OCI-LY3 (cell line): Measurements from ENCODE around the gene GINS2.

Experiments
- H2AFZ ChIP-seq: fragments of 200-600, 300-600 bp; shearing (Covaris generic); 2 replicates; pipeline ENCODE4 v1.6.0; 2014; ENCODE audit warnings: antibody characterized with exemption, low read depth, low read length
- H3K27ac ChIP-seq: fragments of 200-600, 300-600 bp; sonication (generic); 2 replicates; pipeline ENCODE4 v1.5.1; 2014; ENCODE audit warnings: mild to moderate bottlenecking, low read length, moderate library complexity, mixed read lengths
- H3K27me3 ChIP-seq: fragments of 200-600, 300-600 bp; sonication (generic); 2 replicates; pipeline ENCODE4 v1.6.1; 2014; ENCODE audit warnings: low read depth, low read length, mixed read lengths
- H3K36me3 ChIP-seq: fragments of 200-600, 300-600 bp; sonication (generic); replicated peaks from 2 replicates; pipeline ENCODE3; 2014; ENCODE audit warnings: low read depth, low read length, mixed read lengths
- H3K4me1 ChIP-seq: fragments of 300-600, 200-600 bp; sonication (generic); 2 replicates; pipeline ENCODE4 v1.6.1; 2014; ENCODE audit warnings: low read length, mixed read lengths
- H3K4me2 ChIP-seq: fragments of 200-600, 300-600 bp; sonication (generic); 2 replicates; pipeline ENCODE4 v1.6.1; 2014; ENCODE audit warnings: low read length, mixed read lengths
- H3K4me3 ChIP-seq: fragments of 300-600, 200-600 bp; sonication (generic); 2 replicates; pipeline ENCODE4 v1.5.1; 2014; ENCODE audit warnings: antibody characterized with exemption, mild to moderate bottlenecking, low read length, moderate library complexity
- H3K79me2 ChIP-seq: fragments of 300-600, 200-600 bp; shearing (Covaris generic); 2 replicates; pipeline ENCODE4 v1.6.1; 2014; ENCODE audit warnings: mild to moderate bottlenecking, low read length, mixed read lengths
- H3K9ac ChIP-seq: fragments of 300-600, 200-600 bp; shearing (Covaris generic); 2 replicates; pipeline ENCODE4 v1.6.0; 2014; ENCODE audit warnings: mild to moderate bottlenecking, low read length, moderate library complexity
- H3K9me3 ChIP-seq: fragments of 200-600, 300-600 bp; shearing (Covaris generic); 2 replicates; pipeline ENCODE4 v1.6.1; 2014; ENCODE audit warnings: low read length, mixed read lengths; ENCODE audit not compliant: insufficient read depth
- H4K20me1 ChIP-seq: fragments of 200-600, 300-600 bp; sonication (generic); 2 replicates; pipeline ENCODE4 v1.6.1; 2016; ENCODE audit warnings: low read length, mixed read lengths; ENCODE audit not compliant: insufficient read depth
- EZH2phosphoT487 ChIP-seq: fragments of 200-600 bp; shearing (Covaris generic); IDR thresholded peaks from 2 replicates; pipeline ENCODE4 v1.6.1; 2018; ENCODE audit warnings: antibody characterized with exemption, mixed run types, low read depth
- TF ChIP-seq, protein P1 (sequence below): fragments of 200-600, 300-600 bp; sonication (generic); IDR thresholded peaks from 2 replicates; pipeline ENCODE4 v1.5.1; 2014; ENCODE audit warnings: antibody characterized with exemption, low read length, low read depth

GINS2 gene

DNA sequence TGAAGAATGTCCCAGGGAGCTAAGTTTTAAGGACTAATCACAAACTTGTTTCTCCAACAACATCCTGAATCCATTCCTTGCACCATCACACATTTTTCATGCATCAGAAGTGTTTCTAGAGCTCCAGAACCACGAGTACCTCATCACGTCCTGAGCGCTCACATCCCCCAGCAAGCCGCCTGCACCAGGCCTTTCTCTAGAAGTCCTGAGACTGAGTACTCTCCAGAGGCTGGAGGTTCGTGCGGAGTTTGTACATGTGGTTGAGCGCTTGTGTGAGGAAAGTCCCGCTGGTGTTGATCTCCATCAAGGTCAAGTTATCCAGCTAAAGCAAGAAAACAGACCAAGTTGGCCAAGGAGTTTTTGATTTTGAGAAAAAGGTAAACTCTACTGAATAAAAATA is 10.7 kb downstream of the GINS2 start:
- Histone ChIP-seq H3K9me3 (no peaks in the 10 kb centered on the region), H3K9ac (no peak overlapping the region), H4K20me1 (peaks cover 14% of the 10 kb centered on the region)

DNA sequence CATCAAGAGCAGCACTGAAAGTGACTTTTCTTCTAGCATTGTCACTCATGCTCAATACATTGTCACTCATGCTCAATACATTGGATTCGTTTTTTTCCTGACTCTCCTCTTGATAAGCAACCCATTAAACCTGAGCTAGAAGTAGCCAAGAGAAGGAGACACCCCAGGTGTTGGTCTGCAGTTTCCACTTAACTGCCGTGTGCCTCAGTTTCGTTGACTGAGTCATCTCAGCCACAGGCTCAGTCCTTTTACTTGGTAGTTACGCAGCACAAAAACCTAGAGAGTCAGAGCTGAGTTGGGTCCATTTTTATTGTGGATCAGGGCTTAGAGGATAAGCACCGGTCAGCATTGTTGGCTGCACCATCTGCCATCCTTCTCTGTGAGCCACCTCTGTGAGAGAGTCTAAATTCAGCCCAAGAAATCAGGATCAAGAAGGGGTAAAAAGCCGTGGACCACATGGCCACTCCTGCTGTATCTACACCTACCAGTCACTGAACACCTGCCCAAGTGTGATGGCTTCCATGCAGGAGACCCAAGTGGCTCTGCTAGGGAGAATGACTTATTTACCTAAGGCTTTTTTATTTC is 11.3 kb downstream of the GINS2 start:
- H2AFZ ChIP-seq = no peak overlapping the region
- no peak overlapping the region for H3K4me3 ChIP-seq
- peaks cover 51% of the 10 kb centered on the region for H3K36me3 ChIP-seq
- no peaks in the 10 kb centered on the region for H3K27me3 ChIP-seq
- H3K4me2 ChIP-seq = no peak overlapping the region
- H3K79me2 ChIP-seq = no peaks in the 10 kb centered on the region
- TF ChIP-seq EZH2phosphoT487 = no peak
- TF ChIP-seq, protein P1, sequence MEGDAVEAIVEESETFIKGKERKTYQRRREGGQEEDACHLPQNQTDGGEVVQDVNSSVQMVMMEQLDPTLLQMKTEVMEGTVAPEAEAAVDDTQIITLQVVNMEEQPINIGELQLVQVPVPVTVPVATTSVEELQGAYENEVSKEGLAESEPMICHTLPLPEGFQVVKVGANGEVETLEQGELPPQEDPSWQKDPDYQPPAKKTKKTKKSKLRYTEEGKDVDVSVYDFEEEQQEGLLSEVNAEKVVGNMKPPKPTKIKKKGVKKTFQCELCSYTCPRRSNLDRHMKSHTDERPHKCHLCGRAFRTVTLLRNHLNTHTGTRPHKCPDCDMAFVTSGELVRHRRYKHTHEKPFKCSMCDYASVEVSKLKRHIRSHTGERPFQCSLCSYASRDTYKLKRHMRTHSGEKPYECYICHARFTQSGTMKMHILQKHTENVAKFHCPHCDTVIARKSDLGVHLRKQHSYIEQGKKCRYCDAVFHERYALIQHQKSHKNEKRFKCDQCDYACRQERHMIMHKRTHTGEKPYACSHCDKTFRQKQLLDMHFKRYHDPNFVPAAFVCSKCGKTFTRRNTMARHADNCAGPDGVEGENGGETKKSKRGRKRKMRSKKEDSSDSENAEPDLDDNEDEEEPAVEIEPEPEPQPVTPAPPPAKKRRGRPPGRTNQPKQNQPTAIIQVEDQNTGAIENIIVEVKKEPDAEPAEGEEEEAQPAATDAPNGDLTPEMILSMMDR = no peak
- peaks cover 7% of the 10 kb centered on the region; the same call in 1 of the 2 replicates for H3K4me1 ChIP-seq
- H3K27ac ChIP-seq = no peak overlapping the region
- H4K20me1 ChIP-seq = peaks cover 9% of the 10 kb centered on the region
- no peaks in the 10 kb centered on the region for H3K9me3 ChIP-seq
- H3K9ac ChIP-seq = no peak overlapping the region

More for the DNA sequence above, 10.7 kb downstream of the GINS2 start:
- H3K27me3 ChIP-seq = no peaks in the 10 kb centered on the region
- H3K27ac ChIP-seq = no peak overlapping the region
- no peak for TF ChIP-seq EZH2phosphoT487
- TF ChIP-seq, protein P1 = no peak
- no peak overlapping the region for H3K4me3 ChIP-seq
- H2AFZ ChIP-seq = no peak overlapping the region
- 0 out of 2 replicates have a peak, but pooled peaks cover under 1% of the 10 kb centered on the region for H3K79me2 ChIP-seq
- H3K4me1 ChIP-seq = peaks cover 7% of the 10 kb centered on the region; the same call in 1 of the 2 replicates
- peaks cover 48% of the 10 kb centered on the region for H3K36me3 ChIP-seq
- H3K4me2 ChIP-seq = no peak overlapping the region

DNA sequence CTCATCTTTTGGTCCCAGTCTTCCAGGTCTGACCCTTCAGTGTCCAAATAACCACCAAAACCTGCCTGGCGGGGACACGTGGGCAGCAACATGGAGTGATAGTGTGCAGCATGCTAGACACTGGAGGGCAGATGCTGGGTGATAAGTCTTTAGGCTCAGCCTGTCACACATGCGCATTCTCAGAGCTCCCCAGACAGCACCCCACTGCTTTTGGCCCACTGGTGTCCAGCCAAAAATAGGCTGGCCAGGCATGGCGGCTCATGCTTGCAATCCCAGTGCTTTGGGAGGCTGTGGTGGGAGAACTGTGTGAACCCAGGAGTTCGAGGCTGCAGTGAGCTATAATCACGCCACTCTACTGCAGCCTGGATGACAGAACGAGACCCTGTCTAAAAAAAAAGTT is 12.3 kb downstream of the GINS2 start:
- Histone ChIP-seq H3K9ac (no peak overlapping the region), H3K79me2 (no peaks in the 10 kb centered on the region), H4K20me1 (0 out of 2 replicates have a peak, but pooled peaks cover 4% of the 10 kb centered on the region), H3K27me3 (no peaks in the 10 kb centered on the region), H2AFZ (no peak overlapping the region), H3K9me3 (no peaks in the 10 kb centered on the region), H3K4me1 (peaks cover 7% of the 10 kb centered on the region; the same call in 1 of the 2 replicates), H3K27ac (no peak overlapping the region), H3K36me3 (peaks cover 52% of the 10 kb centered on the region), H3K4me3 (no peak overlapping the region), H3K4me2 (no peak overlapping the region)
- TF ChIP-seq, protein P1 = no peak
- no peak for TF ChIP-seq EZH2phosphoT487

DNA sequence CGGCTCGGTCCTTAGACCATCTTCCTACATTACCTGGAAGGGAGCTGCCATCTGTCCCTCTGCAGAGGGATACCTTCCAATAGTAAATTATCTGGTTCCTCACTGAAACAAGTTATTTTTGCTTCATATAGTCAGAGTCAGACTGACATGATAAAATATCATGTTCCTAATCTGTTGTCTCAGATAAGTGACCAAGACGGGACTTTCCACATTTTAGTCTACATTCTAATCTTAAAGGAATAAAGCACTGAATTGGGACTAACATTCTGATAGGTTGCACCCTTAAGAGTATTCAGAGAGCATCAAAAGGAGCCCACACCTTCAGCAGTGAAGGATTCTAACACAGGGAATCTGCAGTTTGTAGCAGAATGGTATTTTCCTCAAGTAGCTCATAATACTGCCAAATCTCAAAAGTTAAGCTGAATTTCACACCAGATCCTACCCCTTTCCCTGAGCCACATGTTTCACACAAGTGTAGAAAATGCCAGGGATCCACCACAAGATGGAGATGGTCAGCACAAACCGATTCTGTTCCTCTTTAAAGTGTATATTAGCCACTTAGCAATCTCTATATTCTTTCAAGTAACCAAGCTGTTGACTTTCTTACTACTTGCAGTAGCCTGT is 13.4 kb downstream of the GINS2 start:
- no peak overlapping the region for H3K27ac ChIP-seq
- peaks cover 47% of the 10 kb centered on the region for H3K36me3 ChIP-seq

More for the DNA sequence above, 13.4 kb downstream of the GINS2 start:
- no peak overlapping the region for H3K9ac ChIP-seq
- H3K9me3 ChIP-seq = no peaks in the 10 kb centered on the region
- H3K27me3 ChIP-seq = no peaks in the 10 kb centered on the region
- H4K20me1 ChIP-seq = 0 out of 2 replicates have a peak, but pooled peaks cover 4% of the 10 kb centered on the region
- H2AFZ ChIP-seq = no peak overlapping the region
- H3K79me2 ChIP-seq = no peaks in the 10 kb centered on the region
- no peak overlapping the region for H3K4me3 ChIP-seq
- TF ChIP-seq, protein P1 = peak; percentile 28; the same call in 1 of the 2 replicates
- no peak for TF ChIP-seq EZH2phosphoT487
- no peak overlapping the region for H3K4me2 ChIP-seq
- peaks cover 1% of the 10 kb centered on the region; the same call in 1 of the 2 replicates for H3K4me1 ChIP-seq
